Measurements from ENCODE around the gene TTC13. TPM values are rescaled to one million over a fixed set of nuclear protein-coding genes. Genes with fewer than 3 reads are reported as not detected.

TTC13 gene
- total RNA-seq, 4 donors from 2014 or later = 7.4 to 47.0 (median 14.9) TPM

DNA sequence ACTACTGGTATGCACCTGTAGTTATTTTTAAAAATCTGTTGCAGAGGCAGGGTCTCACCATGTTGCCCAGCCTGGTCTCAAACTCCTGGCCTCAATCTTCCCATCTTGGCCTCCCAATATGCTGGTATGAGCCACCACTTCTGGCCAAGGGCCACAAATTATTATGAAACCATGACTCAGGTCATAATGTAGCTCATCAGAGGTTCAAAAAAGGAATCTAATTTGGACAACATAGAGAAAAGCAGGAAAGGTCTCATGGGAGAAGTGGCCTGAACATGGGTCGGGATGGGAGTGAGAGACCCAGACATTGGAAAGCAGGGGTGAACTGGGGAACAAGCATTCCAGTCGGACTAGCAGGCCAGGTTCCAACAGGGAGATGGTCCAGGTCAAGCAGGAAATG is 65.2 kb downstream of the TTC13 start:
- TF ChIP-seq, protein P1, sequence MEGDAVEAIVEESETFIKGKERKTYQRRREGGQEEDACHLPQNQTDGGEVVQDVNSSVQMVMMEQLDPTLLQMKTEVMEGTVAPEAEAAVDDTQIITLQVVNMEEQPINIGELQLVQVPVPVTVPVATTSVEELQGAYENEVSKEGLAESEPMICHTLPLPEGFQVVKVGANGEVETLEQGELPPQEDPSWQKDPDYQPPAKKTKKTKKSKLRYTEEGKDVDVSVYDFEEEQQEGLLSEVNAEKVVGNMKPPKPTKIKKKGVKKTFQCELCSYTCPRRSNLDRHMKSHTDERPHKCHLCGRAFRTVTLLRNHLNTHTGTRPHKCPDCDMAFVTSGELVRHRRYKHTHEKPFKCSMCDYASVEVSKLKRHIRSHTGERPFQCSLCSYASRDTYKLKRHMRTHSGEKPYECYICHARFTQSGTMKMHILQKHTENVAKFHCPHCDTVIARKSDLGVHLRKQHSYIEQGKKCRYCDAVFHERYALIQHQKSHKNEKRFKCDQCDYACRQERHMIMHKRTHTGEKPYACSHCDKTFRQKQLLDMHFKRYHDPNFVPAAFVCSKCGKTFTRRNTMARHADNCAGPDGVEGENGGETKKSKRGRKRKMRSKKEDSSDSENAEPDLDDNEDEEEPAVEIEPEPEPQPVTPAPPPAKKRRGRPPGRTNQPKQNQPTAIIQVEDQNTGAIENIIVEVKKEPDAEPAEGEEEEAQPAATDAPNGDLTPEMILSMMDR (IDR thresholded peaks at IDR 0.05) = no peak
- no peak for ATAC-seq (ENCODE audit: low FRiP score)
- no peak for DNase-seq (ENCODE audit: low spot score)

DNA sequence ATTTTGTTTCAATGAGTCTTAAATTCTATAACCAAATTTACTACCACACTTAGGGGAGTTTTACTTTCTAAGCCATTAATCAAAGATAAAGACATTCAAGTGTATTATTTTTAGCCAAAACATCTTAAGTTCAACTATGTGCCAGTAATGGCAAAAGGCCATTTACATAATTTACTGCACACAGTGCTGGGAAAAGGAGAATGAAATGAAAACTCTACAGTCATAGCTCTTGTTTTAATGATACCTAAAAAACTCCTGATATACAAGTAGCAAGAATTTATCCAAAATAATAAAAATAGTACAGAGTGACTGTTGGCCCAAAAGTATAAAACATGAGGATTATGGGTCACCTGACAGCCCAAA is 67.9 kb downstream of the TTC13 start:
- DNase-seq (ENCODE audit: low spot score) (no peak), ATAC-seq (ENCODE audit: low FRiP score) (peak; percentile 63)
- TF ChIP-seq, protein P1 (IDR thresholded peaks at IDR 0.05) = no peak

DNA sequence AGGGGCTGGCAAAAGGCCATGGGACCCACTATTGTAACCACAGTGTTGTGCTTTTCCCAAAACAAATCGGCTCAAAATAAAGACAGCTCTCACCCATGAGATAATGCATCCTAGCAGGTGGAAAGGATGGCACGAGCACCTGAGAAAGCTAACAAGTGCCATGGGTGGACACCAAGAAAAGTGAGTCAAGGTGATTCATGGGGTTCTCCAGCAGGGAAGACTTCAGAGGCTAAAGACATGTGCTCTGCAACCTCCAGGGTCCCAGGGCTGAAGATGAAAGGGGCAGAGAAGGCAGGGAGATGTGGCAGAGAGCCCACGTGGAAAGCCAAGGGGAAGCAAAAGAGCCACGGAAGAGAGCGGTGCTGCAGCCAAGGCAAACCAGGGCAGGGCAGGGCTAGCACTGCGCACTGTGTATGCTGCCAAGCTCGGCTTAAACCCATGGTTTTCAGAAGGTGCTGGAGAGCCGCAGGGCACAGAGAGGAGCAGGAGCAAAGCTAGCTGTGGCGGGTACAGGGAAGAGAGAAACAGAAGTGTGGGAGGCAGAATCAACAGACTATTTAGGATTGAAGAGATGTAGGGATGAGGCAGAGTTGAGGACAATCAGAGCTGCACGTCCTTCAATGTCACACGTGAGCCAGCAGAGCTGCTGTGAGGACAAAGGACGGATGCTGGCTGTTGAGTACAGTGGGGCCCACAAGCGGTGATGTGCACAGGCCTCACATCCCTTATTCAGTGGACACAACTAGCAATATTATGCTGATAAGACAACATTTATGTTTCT is 68.5 kb downstream of the TTC13 start:
- ATAC-seq (ENCODE audit: low FRiP score) (peak; percentile 61), DNase-seq (ENCODE audit: low spot score) (no peak)
- TF ChIP-seq, protein P1 (IDR thresholded peaks at IDR 0.05) = no peak

DNA sequence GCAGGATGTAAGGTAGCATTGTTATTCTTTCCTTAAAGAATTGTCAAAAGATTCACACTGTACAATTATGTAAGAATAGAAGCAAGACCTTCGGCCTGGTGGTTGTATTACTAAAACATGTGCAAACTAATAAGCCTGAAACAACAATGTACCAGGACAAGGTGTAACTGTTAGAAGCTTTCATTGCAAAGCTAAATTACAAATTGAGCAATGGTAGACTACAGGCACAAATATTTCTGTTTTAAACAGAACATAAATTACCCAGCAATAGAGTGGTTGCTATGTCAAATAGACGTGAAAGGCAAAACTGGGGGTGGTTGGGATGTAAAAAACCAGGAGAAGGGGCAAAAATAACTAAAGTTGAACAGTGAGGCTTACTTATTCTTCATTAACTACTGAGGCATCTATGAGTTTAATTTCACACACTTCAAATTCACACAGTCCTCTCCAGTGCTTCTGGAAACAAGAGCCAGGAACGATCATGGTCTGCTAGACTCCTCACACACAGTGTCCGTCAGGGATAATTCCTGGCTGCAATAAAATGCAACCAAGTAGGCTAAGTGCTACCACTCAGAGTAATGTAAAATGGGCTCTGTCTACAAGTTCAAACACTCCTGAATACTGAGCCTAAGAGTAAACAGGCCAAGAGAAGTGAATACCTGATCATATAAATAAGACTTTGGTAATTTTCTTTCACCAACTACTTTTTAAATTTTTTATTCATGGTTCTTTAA is 71.0 kb downstream of the TTC13 start:
- DNase-seq (ENCODE audit: low spot score) (no peak), ATAC-seq (ENCODE audit: low FRiP score) (no peak)
- TF ChIP-seq, protein P1 (IDR thresholded peaks at IDR 0.05) = no peak

DNA sequence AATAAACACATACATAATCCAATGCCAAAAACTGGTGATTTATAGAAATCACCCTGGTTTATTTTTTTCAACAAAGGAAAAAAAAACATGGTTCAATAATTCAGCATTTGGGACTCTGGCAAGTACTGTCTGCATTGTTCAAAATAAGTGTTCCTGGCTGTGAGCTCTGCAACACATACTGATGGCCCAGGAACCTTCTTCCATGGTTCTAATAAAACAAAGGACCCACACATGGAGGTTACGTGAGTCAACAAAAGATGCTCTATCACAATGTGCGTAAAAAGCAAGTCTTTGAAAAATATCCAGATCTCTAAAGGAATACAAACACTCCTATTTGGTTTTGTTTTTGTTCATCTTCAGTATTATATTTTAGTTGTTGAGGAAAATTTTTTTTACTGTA is 72.4 kb downstream of the TTC13 start:
- DNase-seq (ENCODE audit: low spot score) (no peak), ATAC-seq (ENCODE audit: low FRiP score) (no peak)
- TF ChIP-seq, protein P1 (IDR thresholded peaks at IDR 0.05) = no peak

DNA sequence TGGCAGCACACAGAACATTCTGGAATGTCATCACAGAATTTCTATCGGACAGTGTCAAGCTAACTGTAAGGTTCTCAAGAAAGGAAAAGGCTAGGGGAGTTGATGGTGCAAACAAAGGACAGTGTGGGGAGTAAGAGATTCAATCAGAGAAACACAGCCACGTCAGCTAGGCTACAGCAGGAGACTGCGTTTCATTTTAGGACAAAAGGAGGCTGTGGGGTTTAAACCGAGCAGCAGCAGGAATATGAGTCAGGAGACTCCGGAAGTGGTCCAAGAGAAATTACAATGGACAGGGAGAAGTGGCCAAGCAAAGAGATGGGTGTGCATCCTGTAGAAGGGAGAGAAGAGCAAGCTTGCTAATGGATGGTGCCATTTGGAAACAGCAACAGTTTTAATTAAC is 72.9 kb downstream of the TTC13 start:
- DNase-seq (ENCODE audit: low spot score) = no peak
- TF ChIP-seq, protein P1 (IDR thresholded peaks at IDR 0.05) = no peak
- ATAC-seq (ENCODE audit: low FRiP score) = no peak
